BLaER1 treated with 17β-estradiol and CSF1 and Interleukin-3, amounts not matched to agents 10 nM and 100 nM (cell line): Measurements from ENCODE around the gene PORCN.

Source experiments
- H3K27ac ChIP-seq, 11 experiments: shearing (Covaris generic); formaldehyde crosslinking; 2 replicates each; pipeline ENCODE4 v1.8.1; 2022
- H3K27me3 ChIP-seq, 11 experiments: shearing (Covaris generic); formaldehyde crosslinking; 2 replicates each; pipeline ENCODE4 v1.8.1; 2022
- H3K36me3 ChIP-seq, 11 experiments: shearing (Covaris generic); formaldehyde crosslinking; 2 replicates each; pipeline ENCODE4 v1.8.1; 2022
- H3K4me1 ChIP-seq, 10 experiments: shearing (Covaris generic); formaldehyde crosslinking; 2 replicates each; pipeline ENCODE4 v1.8.1; 2022
- H3K4me2 ChIP-seq, 11 experiments: shearing (Covaris generic); formaldehyde crosslinking; 2 replicates each; pipeline ENCODE4 v1.8.1; 2022
- H3K4me3 ChIP-seq, 10 experiments: shearing (Covaris generic); formaldehyde crosslinking; 2 replicates each; pipeline ENCODE4 v1.8.1; 2022
- H3K9ac ChIP-seq, 11 experiments: shearing (Covaris generic); formaldehyde crosslinking; 2 replicates each; pipeline ENCODE4 v1.8.1; 2022
- H3K9me3 ChIP-seq, 11 experiments: shearing (Covaris generic); formaldehyde crosslinking; replicated peaks in 1 of 11; 2 replicates each; pipeline ENCODE4 v1.8.1; 2022
- H4K20me1 ChIP-seq, 11 experiments: shearing (Covaris generic); formaldehyde crosslinking; 2 replicates each; pipeline ENCODE4 v1.8.1; 2022
- Cebpa-rat ChIP-seq, 11 experiments: shearing (Covaris generic); IDR thresholded peaks; 2 replicates each; pipeline ENCODE4 v1.8.1; 2022

Gene PORCN

GRCh38 chrX:48508400-48509244 lies at the start of gene PORCN:
Gene PORCN (plus strand): TSS chrX:48508992. CDS start chrX:48509821, 829 bp downstream.
- peak within 1 kb of the TSS; percentile 58 to 80 (median 72) for H3K4me3 ChIP-seq
- H3K27ac ChIP-seq, result peak within 1 kb of the TSS; percentile 51 to 79 (median 68); a peak in 21 of 22 replicates
- H3K4me2 ChIP-seq, result peak within 1 kb of the TSS; percentile 72 to 82 (median 74)
- H3K4me1 ChIP-seq, result peaks cover 0 to 18% (median 11%) of the 10 kb centered on the region in 10 experiments; a peak in 10 of 20 replicates
- H4K20me1 ChIP-seq, result peaks cover 0 to under 1% (median 0%) of the 10 kb centered on the region in 11 experiments; a peak in 2 of 22 replicates
- H3K9ac ChIP-seq, result peak within 1 kb of the TSS; percentile 76 to 87 (median 82)
- H3K36me3 ChIP-seq, result no peaks in the 10 kb centered on the region
- TF ChIP-seq Cebpa-rat (IDR thresholded peaks at IDR 0.05), result no peak
- no peaks in the 10 kb centered on the region; a peak in 1 of 22 replicates for H3K9me3 ChIP-seq
- peaks cover 8 to 57% (median 35%) of the 10 kb centered on the region in 11 experiments for H3K27me3 ChIP-seq

DNA sequence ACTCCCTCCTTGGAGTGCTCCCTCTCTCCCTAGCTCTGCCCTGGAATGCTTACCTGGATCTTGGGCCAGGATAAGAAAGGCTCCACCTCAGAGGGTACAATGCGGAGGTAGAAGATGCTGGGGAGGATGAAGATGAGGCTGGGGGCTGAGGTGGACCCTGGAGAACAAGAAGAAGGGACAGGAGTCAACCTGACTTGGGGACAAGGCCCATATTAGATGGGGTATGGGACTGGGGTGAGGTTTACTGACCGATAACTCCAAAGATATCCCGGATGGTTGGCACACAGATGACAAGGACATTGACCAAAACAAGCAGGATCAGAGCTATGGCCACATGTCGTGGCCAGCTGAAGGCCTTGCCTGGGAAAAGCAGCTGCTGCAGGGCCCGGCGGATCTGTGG lies 49.3 kb upstream of the PORCN start:
- peaks cover 30 to 76% (median 67%) of the 10 kb centered on the region in 11 experiments for H3K27me3 ChIP-seq
- H3K27ac ChIP-seq, result no peak overlapping the region
- no peak overlapping the region for H3K4me3 ChIP-seq
- peaks cover 0 to 15% (median 7%) of the 10 kb centered on the region in 10 experiments; a peak in 7 of 20 replicates for H3K4me1 ChIP-seq
- no peak for TF ChIP-seq Cebpa-rat (IDR thresholded peaks at IDR 0.05)
- H4K20me1 ChIP-seq, result peaks cover 0 to 8% (median 0%) of the 10 kb centered on the region in 11 experiments; a peak in 6 of 22 replicates
- no peak overlapping the region for H3K9ac ChIP-seq
- peaks cover 0 to 4% (median 0%) of the 10 kb centered on the region in 11 experiments; a peak in 2 of 22 replicates for H3K9me3 ChIP-seq
- peaks cover 0 to 51% (median 27%) of the 10 kb centered on the region in 11 experiments; a peak in 17 of 22 replicates for H3K36me3 ChIP-seq
- H3K4me2 ChIP-seq, result no peak overlapping the region

DNA sequence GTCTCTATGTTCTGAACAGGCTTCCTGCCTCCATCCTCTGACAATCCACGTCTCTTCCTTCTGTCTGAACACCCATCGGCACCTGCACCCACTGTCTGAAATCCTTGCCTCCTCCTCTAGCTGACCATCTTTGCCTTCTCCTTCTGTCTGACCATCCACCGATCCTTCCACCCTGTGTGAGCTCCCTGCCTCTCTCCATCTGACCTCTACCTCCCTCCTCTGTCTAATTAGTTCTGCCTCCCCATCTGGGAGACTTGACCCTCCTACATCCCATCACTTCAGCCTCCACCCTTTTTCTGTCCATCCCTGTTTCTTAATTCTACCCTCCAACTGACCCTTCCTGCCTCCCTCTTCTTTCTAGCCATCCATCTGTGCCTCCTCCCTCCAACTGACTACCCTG lies 48.8 kb upstream of the PORCN start:
- peaks cover 0 to 12% (median 0%) of the 10 kb centered on the region in 11 experiments; a peak in 7 of 22 replicates for H4K20me1 ChIP-seq
- H3K4me3 ChIP-seq, result no peak overlapping the region
- H3K27me3 ChIP-seq, result peaks cover 25 to 74% (median 62%) of the 10 kb centered on the region in 11 experiments
- H3K9ac ChIP-seq, result no peak overlapping the region
- no peak overlapping the region for H3K27ac ChIP-seq
- H3K9me3 ChIP-seq, result no peaks in the 10 kb centered on the region; a peak in 1 of 22 replicates
- peaks cover 0 to 18% (median 7%) of the 10 kb centered on the region in 10 experiments; a peak in 7 of 20 replicates for H3K4me1 ChIP-seq
- H3K4me2 ChIP-seq, result no peak overlapping the region
- H3K36me3 ChIP-seq, result peaks cover 0 to 51% (median 27%) of the 10 kb centered on the region in 11 experiments; a peak in 17 of 22 replicates
- TF ChIP-seq Cebpa-rat (IDR thresholded peaks at IDR 0.05), result no peak

GRCh38 chrX:48460606-48461005 lies 48.2 kb upstream of the PORCN start:
- H3K4me3 ChIP-seq, result no peak overlapping the region
- H3K36me3 ChIP-seq, result peaks cover 0 to 54% (median 28%) of the 10 kb centered on the region in 11 experiments; a peak in 17 of 22 replicates
- no peak for TF ChIP-seq Cebpa-rat (IDR thresholded peaks at IDR 0.05)
- no peak overlapping the region for H3K9ac ChIP-seq
- H3K4me1 ChIP-seq, result peaks cover 0 to 24% (median 9%) of the 10 kb centered on the region in 10 experiments; a peak in 10 of 20 replicates
- H3K27ac ChIP-seq, result no peak overlapping the region
- H3K4me2 ChIP-seq, result no peak overlapping the region
- no peaks in the 10 kb centered on the region; a peak in 1 of 22 replicates for H3K9me3 ChIP-seq
- peaks cover 23 to 74% (median 56%) of the 10 kb centered on the region in 11 experiments for H3K27me3 ChIP-seq
- H4K20me1 ChIP-seq, result peaks cover 0 to 18% (median 0%) of the 10 kb centered on the region in 11 experiments; a peak in 7 of 22 replicates

GRCh38 chrX:48461830-48462229 lies 47.0 kb upstream of the PORCN start:
- Histone ChIP-seq H3K9ac (no peak overlapping the region), H3K36me3 (peaks cover 0 to 55% (median 31%) of the 10 kb centered on the region in 11 experiments; a peak in 17 of 22 replicates), H3K9me3 (no peaks in the 10 kb centered on the region), H3K27ac (peak overlapping the region in 1 of 11 experiments; percentile 22; a peak in 1 of 22 replicates), H3K4me1 (peaks cover 0 to 30% (median 14%) of the 10 kb centered on the region in 10 experiments; a peak in 12 of 20 replicates), H3K4me3 (no peak overlapping the region), H3K4me2 (peak overlapping the region in 6 of 11 experiments; percentile 0 to 27 (median 18); a peak in 4 of 22 replicates), H3K27me3 (peaks cover 14 to 65% (median 46%) of the 10 kb centered on the region in 11 experiments; a peak in 21 of 22 replicates), H4K20me1 (peaks cover 0 to 20% (median 0%) of the 10 kb centered on the region in 11 experiments; a peak in 8 of 22 replicates)
- TF ChIP-seq Cebpa-rat (IDR thresholded peaks at IDR 0.05), result peak in 2 of 11 experiments; percentile 8 to 22; a peak in 1 of 22 replicates

GRCh38 chrX:48465336-48465933 lies 43.4 kb upstream of the PORCN start:
- peak overlapping the region in 1 of 10 experiments; percentile 11; a peak in 1 of 20 replicates for H3K4me3 ChIP-seq
- TF ChIP-seq Cebpa-rat (IDR thresholded peaks at IDR 0.05), result no peak
- H3K4me2 ChIP-seq, result peak overlapping the region in 10 of 11 experiments; percentile 2 to 81 (median 35); a peak in 16 of 22 replicates
- H3K9me3 ChIP-seq, result no peaks in the 10 kb centered on the region
- peak overlapping the region in 2 of 11 experiments; percentile 1 to 15; a peak in 1 of 22 replicates for H3K9ac ChIP-seq
- H3K4me1 ChIP-seq, result peaks cover 7 to 44% (median 27%) of the 10 kb centered on the region in 10 experiments; a peak in 18 of 20 replicates
- H3K27ac ChIP-seq, result no peak overlapping the region
- H3K27me3 ChIP-seq, result peaks cover 26 to 66% (median 51%) of the 10 kb centered on the region in 11 experiments; a peak in 21 of 22 replicates
- H4K20me1 ChIP-seq, result peaks cover 0 to 17% (median 0%) of the 10 kb centered on the region in 11 experiments; a peak in 6 of 22 replicates
- peaks cover 0 to 30% (median 20%) of the 10 kb centered on the region in 11 experiments; a peak in 14 of 22 replicates for H3K36me3 ChIP-seq

GRCh38 chrX:48466696-48467095 lies 42.1 kb upstream of the PORCN start:
- peaks cover 26 to 77% (median 59%) of the 10 kb centered on the region in 11 experiments; a peak in 21 of 22 replicates for H3K27me3 ChIP-seq
- H3K9me3 ChIP-seq, result no peaks in the 10 kb centered on the region
- peaks cover 0 to 17% (median 0%) of the 10 kb centered on the region in 11 experiments; a peak in 5 of 22 replicates for H4K20me1 ChIP-seq
- TF ChIP-seq Cebpa-rat (IDR thresholded peaks at IDR 0.05), result no peak
- peak overlapping the region in 7 of 10 experiments; percentile 69 to 78 (median 74); a peak in 10 of 20 replicates for H3K4me3 ChIP-seq
- 0 out of 22 replicates have a peak overlapping the region, but pooled peaks of 1 of the 11 experiments have one; percentile 84 for H3K9ac ChIP-seq
- peaks cover 7 to 44% (median 27%) of the 10 kb centered on the region in 10 experiments; a peak in 18 of 20 replicates for H3K4me1 ChIP-seq
- H3K4me2 ChIP-seq, result peak overlapping the region in 9 of 11 experiments; percentile 76 to 84 (median 83); a peak in 17 of 22 replicates
- H3K27ac ChIP-seq, result no peak overlapping the region
- peaks cover 0 to 23% (median 10%) of the 10 kb centered on the region in 11 experiments; a peak in 11 of 22 replicates for H3K36me3 ChIP-seq
